ENCODE data around the gene FGD2. TPM values are rescaled to one million over a fixed set of nuclear protein-coding genes. Genes with fewer than 3 reads are reported as not detected.
"Not testable (repeated sequence)": the region's sequence is repeated elsewhere in the genome, so short reads cannot be mapped to it uniquely, and the experiment has no call there.

Gene FGD2
- total RNA-seq, 2 experiments from 2014 or later = 10.1 to 12.1 TPM

- H3K27ac Mint-ChIP-seq = peak overlapping the region; percentile 7
- H3K27me3 Mint-ChIP-seq (ENCODE audit: low read depth) = no peaks in the 10 kb centered on the region
- no peak for ATAC-seq
These were observed 25.3 kb upstream of the FGD2 start for GRCh38 chr6:36980129-36980528.

GRCh38 chr6:36980876-36981619 lies 24.4 kb upstream of the FGD2 start:
- H3K27me3 Mint-ChIP-seq (ENCODE audit: low read depth) = no peaks in the 10 kb centered on the region
- ChIA-PET CTCF (interaction anchor here (1.0 to 7.8 kb wide), 6 partner anchors 38 to 229 kb away, joined by 3 to 70 read pairs (median 10); partner anchors contain the start of genes C6orf89 and PPIL1), POLR2A (interaction anchor here (0.5 to 1.6 kb wide), 3 partner anchors 36 to 96 kb away, joined by 3 to 4 read pairs (median 4); partner anchors contain the start of gene C6orf89)
- H3K27ac Mint-ChIP-seq = peak overlapping the region; percentile 7
- DNase-seq (no peak), ATAC-seq (no peak)
- no peak overlapping the region for H3K4me3 Mint-ChIP-seq
- peaks cover 40% of the 10 kb centered on the region for H3K36me3 Mint-ChIP-seq (ENCODE audit: low read depth)
- peaks cover 34% of the 10 kb centered on the region for H3K4me1 Mint-ChIP-seq (ENCODE audit: low read depth)
- H3K9me3 Mint-ChIP-seq (ENCODE audit: insufficient read depth) = no peaks in the 10 kb centered on the region

More at GRCh38 chr6:36980129-36980528, 25.3 kb upstream of the FGD2 start:
- no peaks in the 10 kb centered on the region for H3K9me3 Mint-ChIP-seq (ENCODE audit: insufficient read depth)
- no peak for DNase-seq
- ChIA-PET CTCF (interaction anchor here (1.3 to 7.8 kb wide), 7 partner anchors 21 to 211 kb away, joined by 3 to 70 read pairs (median 10); partner anchors contain the start of genes C6orf89 and PPIL1), POLR2A (interaction anchor here (1.1 to 1.6 kb wide), 2 partner anchors 95 to 101 kb away, joined by 3 to 4 read pairs; partner anchors contain the start of gene C6orf89)
- H3K4me1 Mint-ChIP-seq (ENCODE audit: low read depth) = peaks cover 34% of the 10 kb centered on the region
- H3K36me3 Mint-ChIP-seq (ENCODE audit: low read depth) = peaks cover 48% of the 10 kb centered on the region
- no peak overlapping the region for H3K4me3 Mint-ChIP-seq

- peaks cover 22% of the 10 kb centered on the region for H3K36me3 Mint-ChIP-seq (ENCODE audit: low read depth)
- DNase-seq (no peak), ATAC-seq (no peak)
- H3K27me3 Mint-ChIP-seq (ENCODE audit: low read depth) = no peaks in the 10 kb centered on the region
- ChIA-PET CTCF (interaction anchor here (2.6 kb wide), 1 partner anchor 217 kb away, joined by 7 read pairs; no protein-coding TSS in a partner anchor), POLR2A (interaction anchor here (1.8 kb wide), 1 partner anchor 13 kb away, joined by 4 read pairs; no protein-coding TSS in a partner anchor)
- H3K4me3 Mint-ChIP-seq = no peak overlapping the region
- H3K27ac Mint-ChIP-seq = no peak overlapping the region
- H3K9me3 Mint-ChIP-seq (ENCODE audit: insufficient read depth) = no peaks in the 10 kb centered on the region
- peaks cover 45% of the 10 kb centered on the region for H3K4me1 Mint-ChIP-seq (ENCODE audit: low read depth)
These were observed 21.9 kb upstream of the FGD2 start for GRCh38 chr6:36983538-36983937.

- ChIA-PET POLR2A (interaction anchor here (0.6 to 1.8 kb wide), 13 partner anchors 14 to 273 kb away, joined by 3 to 13 read pairs (median 5); partner anchors contain the start of genes C6orf89, PPIL1, TBC1D22B and TMEM217), CTCF (interaction anchor here (0.8 to 4.9 kb wide), 5 partner anchors 22 to 226 kb away, joined by 3 to 42 read pairs (median 4); partner anchors contain the start of gene C6orf89)
- H3K27ac Mint-ChIP-seq = no peak overlapping the region
- peak; percentile 67 for DNase-seq
- peaks cover 35% of the 10 kb centered on the region for H3K4me1 Mint-ChIP-seq (ENCODE audit: low read depth)
- no peaks in the 10 kb centered on the region for H3K9me3 Mint-ChIP-seq (ENCODE audit: insufficient read depth)
- H3K27me3 Mint-ChIP-seq (ENCODE audit: low read depth) = peaks cover 7% of the 10 kb centered on the region
- H3K36me3 Mint-ChIP-seq (ENCODE audit: low read depth) = peaks cover 14% of the 10 kb centered on the region
- H3K4me3 Mint-ChIP-seq = no peak overlapping the region
- ATAC-seq = no peak
These were observed 20.7 kb upstream of the FGD2 start for GRCh38 chr6:36984581-36985416.

- ATAC-seq (no peak), DNase-seq (no peak)
- Mint-ChIP-seq H3K9me3 (ENCODE audit: insufficient read depth) (no peaks in the 10 kb centered on the region), H3K27ac (no peak overlapping the region), H3K4me1 (ENCODE audit: low read depth) (peaks cover 30% of the 10 kb centered on the region), H3K4me3 (no peak overlapping the region), H3K27me3 (ENCODE audit: low read depth) (peaks cover 7% of the 10 kb centered on the region), H3K36me3 (ENCODE audit: low read depth) (peaks cover 12% of the 10 kb centered on the region)
- POLR2A ChIA-PET = interaction anchor here (0.6 to 1.8 kb wide), 17 partner anchors 16 to 398 kb away, joined by 3 to 13 read pairs (median 6); partner anchors contain the start of genes C6orf89, CDKN1A, FGD2 and PPIL1
- CTCF ChIA-PET = interaction anchor here (0.6 to 4.9 kb wide), 9 partner anchors 21 to 223 kb away, joined by 3 to 42 read pairs (median 4); partner anchors contain the start of gene C6orf89
These were observed 20.0 kb upstream of the FGD2 start for GRCh38 chr6:36985417-36985807.

- ATAC-seq = peak; percentile 92
- Mint-ChIP-seq H3K4me1 (ENCODE audit: low read depth) (peaks cover 25% of the 10 kb centered on the region), H3K27me3 (ENCODE audit: low read depth) (peaks cover 12% of the 10 kb centered on the region), H3K27ac (peak within 1 kb of the TSS; percentile 96), H3K4me3 (peak within 1 kb of the TSS; percentile 98), H3K36me3 (ENCODE audit: low read depth) (peaks cover 10% of the 10 kb centered on the region), H3K9me3 (ENCODE audit: insufficient read depth) (no peaks in the 10 kb centered on the region)
- POLR2A ChIA-PET = interaction anchor here (0.6 to 1.8 kb wide), 22 partner anchors 9 to 514 kb away, joined by 3 to 13 read pairs (median 5); partner anchors contain the start of genes C6orf89, CCDC167, CDKN1A and FGD2
- CTCF ChIA-PET = interaction anchor here (0.6 to 4.9 kb wide), 11 partner anchors 21 to 222 kb away, joined by 3 to 42 read pairs (median 4); partner anchors contain the start of gene C6orf89
- peak; percentile 89 for DNase-seq
These were observed 19.4 kb upstream of the FGD2 start, which contains the start of gene MTCH1 for GRCh38 chr6:36985808-36986703. Gene MTCH1, minus strand, starts transcription at chr6:36986196. Its CDS starts 23 bp downstream, at chr6:36986173.

GRCh38 chr6:36986704-36987047 lies 18.8 kb upstream of the FGD2 start:
- peak; percentile 32 for DNase-seq
- Mint-ChIP-seq H3K36me3 (ENCODE audit: low read depth) (peaks cover 8% of the 10 kb centered on the region), H3K27me3 (ENCODE audit: low read depth) (peaks cover 12% of the 10 kb centered on the region)

GRCh38 chr6:36989264-36989663 lies 16.2 kb upstream of the FGD2 start:
- no peak overlapping the region for H3K27ac Mint-ChIP-seq
- no peak for DNase-seq
- H3K27me3 Mint-ChIP-seq (ENCODE audit: low read depth) = peaks cover 22% of the 10 kb centered on the region
- H3K4me3 Mint-ChIP-seq = no peak overlapping the region
- H3K36me3 Mint-ChIP-seq (ENCODE audit: low read depth) = peaks cover 3% of the 10 kb centered on the region
- ATAC-seq = no peak
- no peaks in the 10 kb centered on the region for H3K9me3 Mint-ChIP-seq (ENCODE audit: insufficient read depth)
- ChIA-PET POLR2A (interaction anchor here (0.6 kb wide), 1 partner anchor 300 kb away, joined by 3 read pairs; no protein-coding TSS in a partner anchor), CTCF (interaction anchor here (0.9 kb wide), 1 partner anchor 42 kb away, joined by 3 read pairs; no protein-coding TSS in a partner anchor)
- H3K4me1 Mint-ChIP-seq (ENCODE audit: low read depth) = peaks cover 11% of the 10 kb centered on the region

More at GRCh38 chr6:36986704-36987047, 18.8 kb upstream of the FGD2 start:
- Mint-ChIP-seq H3K4me1 (ENCODE audit: low read depth) (peaks cover 19% of the 10 kb centered on the region), H3K27ac (peak overlapping the region; percentile 96), H3K9me3 (ENCODE audit: insufficient read depth) (no peaks in the 10 kb centered on the region), H3K4me3 (peak overlapping the region; percentile 98)
- POLR2A ChIA-PET = interaction anchor here (0.6 to 1.8 kb wide), 20 partner anchors 9 to 513 kb away, joined by 3 to 13 read pairs (median 6); partner anchors contain the start of genes C6orf89, CCDC167, CDKN1A and FGD2
- peak; percentile 11 for ATAC-seq
- CTCF ChIA-PET = interaction anchor here (0.9 to 4.9 kb wide), 7 partner anchors 30 to 222 kb away, joined by 3 to 42 read pairs (median 4); partner anchors contain the start of gene C6orf89

- peaks cover 11% of the 10 kb centered on the region for H3K4me1 Mint-ChIP-seq (ENCODE audit: low read depth)
- POLR2A ChIA-PET = not testable (repeated sequence)
- CTCF ChIA-PET = interaction anchor here (1.2 to 2.8 kb wide), 2 partner anchors 28 to 105 kb away, joined by 3 to 9 read pairs; partner anchors contain the start of gene C6orf89
These were observed 15.1 kb upstream of the FGD2 start for GRCh38 chr6:36990401-36990800.

More at GRCh38 chr6:36990401-36990800, 15.1 kb upstream of the FGD2 start:
- H3K27me3 Mint-ChIP-seq (ENCODE audit: low read depth) = peaks cover 27% of the 10 kb centered on the region
- H3K27ac Mint-ChIP-seq; H3K9me3 Mint-ChIP-seq (ENCODE audit: insufficient read depth); ATAC-seq; DNase-seq; H3K4me3 Mint-ChIP-seq; H3K36me3 Mint-ChIP-seq (ENCODE audit: low read depth): not testable (repeated sequence)
